GM19324 (cell line): ENCODE measurements around the gene BRSK2.

Experiments
- ATAC-seq: cut with Tn5 transposase; IDR thresholded peaks from one replicate; pipeline ENCODE4 v1.9.1; 2021; ENCODE audit warnings: mild to moderate bottlenecking, moderate library complexity; ENCODE audit not compliant: unreplicated experiment, low FRiP score

Gene BRSK2

DNA sequence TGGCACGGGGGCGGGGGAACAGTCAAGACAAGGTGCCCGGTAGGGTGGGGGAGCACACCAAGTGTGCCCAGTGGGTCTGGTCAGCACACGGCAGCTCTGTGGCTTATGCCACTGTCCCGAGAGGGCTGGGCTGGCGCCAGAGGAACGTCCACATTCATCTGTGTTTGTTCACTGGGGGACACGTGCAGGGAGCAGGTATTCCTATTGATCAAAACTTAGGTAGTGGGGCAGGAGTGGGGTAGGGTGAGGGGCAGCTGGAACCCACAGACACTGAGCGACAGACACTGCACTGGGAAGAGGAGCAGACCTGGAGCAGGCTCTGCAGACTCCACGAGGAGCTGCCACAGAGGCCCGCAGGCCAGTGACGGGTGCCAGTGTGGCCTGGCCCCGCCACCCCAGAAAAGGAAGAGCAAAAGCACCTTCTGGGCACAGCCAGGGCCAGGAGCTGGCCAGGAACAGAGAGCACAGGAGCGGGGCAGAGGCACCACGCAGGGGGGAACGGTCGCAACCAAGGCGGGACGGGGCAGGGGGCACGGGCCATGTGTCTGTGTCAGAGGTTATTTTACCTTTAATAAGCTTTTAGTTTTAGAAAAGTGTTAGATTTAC is 98.9 kb downstream of the BRSK2 start:
- no peak for ATAC-seq

DNA sequence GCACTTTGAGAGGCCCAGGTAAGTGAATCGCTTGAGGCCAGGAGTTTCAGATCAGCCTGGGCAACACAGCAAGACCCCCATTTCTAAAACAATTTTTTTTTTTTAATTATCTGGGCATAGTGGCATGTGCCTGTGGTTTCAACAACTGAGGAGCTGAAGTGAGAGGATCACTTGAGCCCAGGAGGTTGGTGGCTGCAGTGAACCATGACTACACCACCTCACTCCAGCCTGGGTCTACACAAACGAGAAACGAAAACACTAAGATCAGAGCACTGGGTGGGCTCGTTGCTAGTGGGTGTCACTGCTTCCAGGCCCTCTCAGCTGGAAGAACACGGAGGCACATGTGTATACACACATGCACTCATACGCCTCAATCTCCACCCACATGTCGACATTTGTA is 100.9 kb downstream of the BRSK2 start:
- no peak for ATAC-seq

DNA sequence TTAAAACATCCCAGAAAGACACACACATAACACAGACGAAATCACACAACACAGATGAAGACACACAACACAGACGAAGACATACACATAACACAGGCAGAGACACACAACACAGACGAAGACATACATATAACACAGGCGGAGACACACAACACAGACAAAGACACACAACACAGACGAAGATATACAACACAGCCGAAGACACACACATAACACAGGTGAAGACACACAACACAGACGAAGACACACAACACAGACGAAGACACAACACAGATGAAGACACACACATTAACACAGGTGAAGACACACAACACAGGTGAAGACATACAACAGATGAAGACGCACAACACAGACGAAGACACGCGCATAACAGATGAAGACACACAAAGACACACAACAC is 101.6 kb downstream of the BRSK2 start:
- no peak for ATAC-seq

DNA sequence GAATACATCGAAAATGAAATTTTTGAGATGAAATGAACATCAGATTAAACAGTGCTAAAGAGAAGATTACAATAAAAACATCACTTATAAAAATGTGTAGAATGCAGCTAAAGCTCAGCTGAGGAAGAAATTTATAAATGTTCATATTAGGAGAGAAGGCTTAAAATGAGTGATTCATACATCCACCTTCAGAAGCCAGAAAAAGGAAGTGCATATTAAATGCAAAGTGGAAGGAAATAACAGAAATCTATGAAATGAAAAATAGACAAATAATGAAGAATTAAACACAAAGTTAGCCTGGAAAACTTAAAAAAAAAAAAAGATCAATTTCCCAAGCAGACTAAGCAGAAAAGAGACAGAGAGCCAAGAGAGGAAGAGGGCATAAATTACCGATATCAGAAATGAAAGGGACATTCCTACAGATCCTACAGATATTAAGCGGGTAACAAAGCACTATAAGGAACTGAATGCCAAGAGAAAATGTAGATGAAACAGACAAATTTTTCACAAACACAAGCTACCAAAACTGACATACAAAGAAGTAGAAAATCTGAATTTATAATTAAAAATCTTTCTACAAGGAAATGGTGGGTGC is 104.0 kb downstream of the BRSK2 start:
- no peak for ATAC-seq

DNA sequence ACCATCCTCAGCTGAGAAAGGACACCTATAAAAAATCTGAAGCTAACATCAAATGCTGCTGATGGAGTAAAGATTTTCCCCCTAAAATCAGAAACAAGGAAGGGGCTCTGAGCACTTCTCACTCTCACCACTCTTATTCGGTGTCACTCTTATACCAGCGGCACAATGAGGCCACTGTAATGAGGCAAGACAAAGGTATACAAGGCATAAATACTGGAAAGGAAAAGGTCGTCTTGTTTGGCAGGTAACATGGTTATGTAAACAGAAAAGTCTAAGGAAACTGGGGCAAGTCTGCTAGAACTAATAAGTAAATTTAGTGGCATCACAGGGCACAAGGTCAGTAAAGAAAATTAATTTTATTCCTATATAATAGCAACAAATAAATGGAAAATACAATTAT is 104.9 kb downstream of the BRSK2 start:
- no peak for ATAC-seq

DNA sequence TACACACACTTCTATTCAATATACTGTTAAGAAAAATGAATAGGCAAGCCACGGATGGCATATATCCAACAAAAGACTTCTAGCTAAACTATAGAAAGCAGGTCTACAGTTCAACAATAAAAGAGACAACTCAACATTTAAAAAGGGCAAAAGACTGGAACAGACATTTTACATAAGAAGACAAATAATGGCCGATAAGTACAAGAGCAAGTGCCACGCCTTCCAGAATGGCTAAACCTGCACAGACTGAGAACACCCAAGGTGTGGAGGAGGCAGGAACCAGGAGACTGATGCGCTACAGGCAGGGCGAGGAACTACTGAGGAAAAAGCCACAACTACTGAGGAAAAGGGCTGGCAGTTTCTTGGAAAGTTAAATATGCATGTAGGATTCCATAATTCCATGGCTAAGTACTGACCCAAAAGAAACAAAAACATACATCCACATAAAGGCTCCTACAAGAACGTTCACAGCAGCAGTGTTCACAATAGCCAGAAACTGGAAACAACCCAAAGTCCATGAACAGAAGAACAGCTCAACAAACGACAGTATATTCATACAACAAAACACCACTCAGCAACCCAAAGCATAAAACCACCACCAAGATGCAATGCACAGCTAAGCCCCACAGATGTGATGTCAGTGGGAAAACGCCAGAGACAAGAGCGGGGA is 106.5 kb downstream of the BRSK2 start:
- ATAC-seq = no peak

DNA sequence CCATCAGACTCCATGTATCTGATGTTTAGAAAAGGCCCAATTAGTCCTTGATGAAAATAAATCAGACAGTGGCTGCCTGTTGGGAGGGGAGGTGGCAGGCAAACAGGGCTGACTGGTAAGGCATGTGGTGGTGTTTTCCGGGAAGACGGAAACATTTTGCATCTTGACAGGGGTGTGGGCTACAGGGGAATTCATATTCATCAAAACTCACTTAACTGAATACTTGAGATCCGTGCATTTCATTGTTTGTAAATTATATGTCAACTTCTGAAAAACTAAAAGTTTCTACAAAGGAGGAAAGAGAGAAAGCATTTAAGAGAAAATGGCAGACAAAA is 107.0 kb downstream of the BRSK2 start:
- ATAC-seq = no peak

DNA sequence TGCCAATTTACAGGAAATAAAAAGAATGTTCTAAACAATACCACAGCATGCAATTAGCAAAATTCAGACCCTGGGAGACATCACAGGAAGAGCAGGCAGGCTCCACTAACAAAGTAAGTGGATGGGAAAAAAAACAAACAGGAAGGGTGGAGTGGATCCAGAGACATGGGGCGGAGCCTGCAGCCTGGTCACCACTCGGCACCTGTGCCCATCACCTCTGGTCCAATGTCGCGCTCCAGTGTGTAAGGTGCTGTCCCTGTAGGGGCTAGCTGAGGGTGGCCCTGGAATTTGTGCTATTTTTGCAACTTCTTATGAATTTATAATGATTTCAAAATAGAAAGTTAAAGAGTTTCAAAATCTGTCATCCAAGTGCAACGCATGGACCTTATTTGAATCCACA is 107.9 kb downstream of the BRSK2 start:
- no peak for ATAC-seq

DNA sequence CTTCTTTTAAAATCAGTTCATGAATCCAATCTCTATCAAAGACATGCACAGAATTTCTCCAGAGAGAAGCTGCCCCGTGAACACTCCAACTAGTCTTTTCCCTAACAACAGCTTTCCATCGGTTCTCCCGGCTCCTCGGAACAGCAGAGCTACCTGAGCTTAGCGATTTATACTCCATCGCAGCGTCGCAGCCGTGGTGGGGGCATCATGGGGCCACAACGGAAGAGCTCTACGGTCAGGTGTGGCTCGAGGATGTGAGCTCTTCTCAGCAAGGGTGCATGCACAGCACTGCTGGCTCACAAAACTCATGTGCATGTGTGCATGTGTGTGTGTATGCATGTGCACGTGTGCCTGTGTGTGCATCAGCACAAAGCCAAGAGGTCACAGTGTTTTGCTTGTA is 108.5 kb downstream of the BRSK2 start:
- no peak for ATAC-seq

DNA sequence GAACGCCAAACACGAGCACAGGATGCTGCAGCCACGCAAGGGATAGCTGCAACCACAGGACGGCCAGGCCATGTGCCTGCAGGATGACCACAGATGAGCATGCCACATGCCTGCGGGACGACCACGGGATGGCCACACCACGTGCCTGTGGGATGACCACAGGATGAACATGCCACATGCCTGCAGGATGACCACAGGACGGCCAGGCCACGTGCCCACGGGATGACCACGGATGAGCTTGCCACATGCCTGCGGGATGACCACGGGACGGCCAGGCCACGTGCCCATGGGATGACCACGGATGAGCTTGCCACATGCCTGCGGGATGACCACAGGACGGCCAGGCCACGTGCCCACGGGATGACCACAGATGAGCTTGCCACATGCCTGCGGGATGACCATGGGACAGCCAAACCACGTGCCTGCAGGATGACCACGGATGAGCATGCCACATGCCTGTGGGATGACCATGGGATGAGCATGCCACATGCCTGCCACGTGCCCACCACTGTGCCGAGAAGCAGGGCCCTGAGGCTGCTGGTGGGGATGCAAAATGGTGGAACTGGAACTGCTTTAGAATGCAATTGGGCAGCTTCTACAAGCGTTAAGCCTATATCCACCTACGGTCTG is 109.6 kb downstream of the BRSK2 start:
- ATAC-seq = no peak

DNA sequence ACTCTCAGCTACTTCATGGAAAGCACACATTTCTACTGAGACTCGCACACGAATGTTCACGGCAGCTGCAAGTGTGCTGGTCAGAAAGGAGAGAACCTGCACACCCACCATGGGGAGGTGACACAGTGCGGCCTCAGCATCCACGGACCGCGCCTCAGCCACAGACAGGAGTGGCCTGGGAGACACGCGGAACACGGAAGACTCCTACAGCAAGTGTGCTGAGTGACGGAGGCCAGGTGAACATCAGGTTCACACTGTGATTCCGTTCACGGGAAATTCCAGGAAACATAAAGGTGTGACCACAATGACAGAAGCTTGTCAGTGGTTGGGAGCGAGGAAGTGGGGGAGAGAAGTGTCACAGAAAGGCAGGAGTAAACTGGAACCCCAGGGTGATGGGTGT is 110.2 kb downstream of the BRSK2 start:
- ATAC-seq = no peak

DNA sequence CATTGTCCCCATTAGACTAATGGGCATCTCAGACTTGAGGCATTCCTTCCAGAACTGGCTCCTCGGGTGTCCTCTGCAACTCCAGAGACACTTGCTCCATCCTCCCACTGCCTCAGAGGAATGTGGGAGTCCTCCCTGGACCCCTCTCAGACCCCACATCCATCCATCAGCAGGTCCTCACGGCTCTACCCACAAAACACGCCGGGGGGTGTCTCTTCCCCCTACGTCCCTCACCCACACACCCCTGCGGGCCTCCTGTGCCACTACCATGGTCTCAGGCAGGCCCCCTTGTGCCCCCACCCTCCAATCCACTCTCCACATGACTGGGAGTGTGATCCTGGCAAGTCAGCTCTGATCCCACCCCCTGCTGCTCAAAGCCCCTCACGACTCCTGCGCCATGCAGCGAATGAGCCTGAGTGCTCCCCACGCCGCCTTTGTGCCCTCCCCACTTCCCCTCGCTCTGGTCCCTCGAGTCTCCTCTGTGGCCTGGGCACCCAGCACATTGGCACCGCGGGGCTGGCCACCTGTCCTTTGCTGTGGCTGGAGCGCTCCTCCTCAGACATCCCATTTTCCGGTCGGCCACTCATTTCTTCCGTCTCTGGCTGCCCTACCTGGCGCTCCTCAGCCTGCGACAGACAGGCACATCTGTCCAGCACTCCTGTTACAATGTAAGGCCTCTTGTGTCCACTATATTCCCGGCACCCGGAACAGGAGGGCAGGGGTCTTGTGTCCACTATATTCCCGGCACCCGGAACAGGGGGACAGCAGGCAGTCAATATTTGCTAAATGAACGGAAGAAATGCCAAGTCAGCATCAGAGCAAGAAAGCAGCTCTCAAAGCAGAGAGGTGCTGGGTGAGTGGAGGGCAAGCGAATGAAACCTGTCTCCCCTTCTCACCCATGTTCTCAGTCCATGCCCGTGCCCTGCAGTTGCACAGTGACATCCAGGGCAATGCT is 111.0 kb downstream of the BRSK2 start:
- no peak for ATAC-seq

DNA sequence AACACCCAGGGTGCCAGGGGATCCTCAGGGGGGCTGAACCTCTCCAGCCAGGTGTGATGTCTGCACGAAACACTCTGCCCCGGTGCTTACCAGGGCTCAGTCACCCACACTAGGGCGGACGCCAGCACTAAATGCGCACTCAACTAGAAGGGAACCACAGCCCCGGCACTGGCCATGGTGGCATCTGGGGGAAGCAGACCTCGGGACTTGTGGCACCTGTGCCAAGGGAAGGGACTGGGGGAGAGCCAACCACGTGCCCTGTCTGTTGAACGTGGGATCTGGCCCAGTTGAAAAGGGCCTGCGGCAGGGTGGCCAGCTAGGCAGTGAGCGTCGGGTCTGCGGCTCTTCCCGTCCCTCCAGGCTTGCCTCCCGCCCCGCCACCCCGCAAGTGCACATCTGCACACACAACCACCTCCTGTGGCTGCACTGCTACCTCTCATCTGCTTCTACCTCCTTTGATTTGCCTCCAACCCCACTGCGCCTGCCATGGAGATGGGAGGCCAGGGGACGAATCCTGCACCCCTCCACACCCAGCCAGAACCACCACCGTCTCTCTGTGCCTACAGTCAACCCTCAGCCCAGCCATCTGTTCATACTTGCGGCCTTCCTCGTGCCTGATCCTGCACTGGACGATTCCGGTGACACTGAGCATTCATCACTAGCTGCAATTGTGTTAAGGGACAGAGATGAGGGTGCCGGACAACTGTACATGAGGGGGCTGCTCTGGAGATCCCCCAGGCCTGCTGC is 111.9 kb downstream of the BRSK2 start:
- ATAC-seq = no peak

DNA sequence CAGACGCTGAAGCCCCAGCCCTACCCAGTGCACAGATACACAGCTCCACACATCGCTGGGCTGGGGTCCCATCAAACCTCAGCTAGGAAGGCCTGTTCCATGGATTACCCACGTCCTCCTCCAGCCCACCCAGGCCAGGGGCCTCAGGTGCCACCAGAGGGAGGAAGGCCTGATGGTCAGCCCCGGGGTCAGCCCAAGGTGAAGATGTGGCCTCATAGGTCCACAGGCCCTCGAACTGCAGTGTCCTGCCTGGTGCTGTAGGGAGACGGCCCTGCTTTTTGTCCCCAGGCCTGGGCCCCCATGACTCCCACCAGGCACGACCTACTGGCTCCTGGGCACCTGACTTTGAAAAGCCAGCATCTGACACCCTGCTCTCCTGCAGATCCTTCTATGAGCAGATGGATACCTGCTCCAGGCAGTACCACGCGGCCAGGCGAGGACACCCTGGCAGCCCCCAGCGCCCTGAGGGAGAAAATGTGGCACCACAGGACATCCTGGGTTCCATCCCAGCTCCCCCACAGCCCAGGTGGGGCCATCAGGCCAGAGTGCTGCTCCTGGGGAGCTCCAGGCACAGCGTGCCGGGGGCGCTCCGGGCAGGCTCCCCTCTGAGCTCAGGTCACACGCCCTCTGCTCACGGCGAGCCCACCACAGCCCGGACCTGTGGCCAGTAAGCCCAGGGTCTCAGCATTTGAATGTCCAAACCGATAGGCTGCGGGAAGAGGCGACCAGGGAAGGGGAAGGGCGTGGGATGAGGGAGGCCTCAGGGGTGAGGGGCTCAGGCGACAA is 112.6 kb downstream of the BRSK2 start:
- ATAC-seq = no peak

DNA sequence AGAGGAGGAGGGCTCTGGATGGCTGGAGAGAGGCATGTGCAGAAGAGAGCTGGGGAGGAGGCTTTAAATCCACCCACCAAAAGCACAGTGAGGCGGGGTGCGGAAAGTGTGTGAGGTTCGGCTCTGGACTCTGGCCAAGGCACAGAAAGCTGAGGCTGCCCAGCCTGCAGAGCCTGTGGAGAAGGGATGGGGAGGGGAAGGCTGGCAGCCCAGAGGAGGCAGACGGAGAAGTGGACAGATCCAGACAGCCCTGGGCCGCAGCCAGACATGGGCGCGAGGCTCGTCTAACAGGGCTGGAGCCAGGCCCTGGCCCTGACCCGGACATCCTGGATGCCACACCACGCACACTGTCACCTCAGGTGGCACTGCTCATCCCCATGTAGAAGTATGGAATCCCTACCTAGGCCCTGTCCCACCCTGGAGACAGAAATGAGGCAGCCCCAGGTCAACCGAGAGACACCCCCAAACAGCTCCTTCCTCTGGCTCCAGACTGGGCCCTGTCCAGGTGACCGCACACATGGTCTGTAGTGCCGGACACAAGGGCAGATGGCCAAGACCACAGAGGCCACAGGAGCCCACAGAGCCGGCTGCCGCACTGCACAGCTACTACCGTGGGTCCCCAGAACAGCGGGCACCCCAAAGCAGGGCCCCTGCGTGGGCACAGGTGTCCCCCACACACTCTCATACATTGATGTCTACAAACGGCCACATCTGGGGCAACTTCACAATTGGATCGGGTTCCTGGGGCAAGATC is 113.4 kb downstream of the BRSK2 start:
- ATAC-seq = no peak

DNA sequence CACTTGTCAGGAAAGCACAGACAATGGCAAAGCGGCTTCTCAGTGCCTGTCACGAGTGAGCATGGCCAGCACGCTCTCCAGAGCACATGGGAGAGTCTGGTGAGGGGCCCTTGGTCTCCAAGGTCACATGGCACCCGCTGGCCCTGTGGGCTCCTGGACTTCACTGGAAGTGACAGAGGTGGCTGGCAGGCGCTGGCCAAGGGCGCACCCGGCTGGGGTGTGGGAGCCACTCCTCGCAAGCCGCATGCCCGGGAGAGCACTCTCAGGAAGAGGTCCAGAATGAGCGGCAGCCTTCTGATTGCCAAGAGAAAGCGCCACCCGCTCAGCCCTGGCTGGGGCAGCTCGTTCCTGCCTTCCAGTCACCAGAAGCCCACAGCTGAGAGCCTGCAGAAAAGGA is 114.0 kb downstream of the BRSK2 start:
- ATAC-seq = no peak

DNA sequence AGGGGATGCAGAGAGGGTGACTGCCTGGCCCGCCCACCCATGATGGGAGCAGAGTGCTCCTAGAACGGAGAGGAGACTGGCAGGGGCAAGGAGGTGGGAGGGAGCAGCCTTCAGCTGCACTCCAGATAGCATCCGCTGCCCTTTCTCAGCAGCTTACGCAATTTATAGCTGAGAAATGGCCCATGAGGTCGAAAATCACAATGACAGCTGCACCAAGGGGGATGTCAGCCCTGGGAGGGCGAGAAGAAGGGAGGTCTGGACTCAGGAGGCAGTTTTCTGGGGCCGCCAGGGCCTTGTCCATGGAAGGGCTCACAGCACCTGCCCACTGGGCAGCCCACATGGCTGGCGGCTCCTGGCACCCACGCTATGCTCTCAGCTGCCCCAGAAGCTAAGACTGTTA is 114.4 kb downstream of the BRSK2 start:
- ATAC-seq = no peak

DNA sequence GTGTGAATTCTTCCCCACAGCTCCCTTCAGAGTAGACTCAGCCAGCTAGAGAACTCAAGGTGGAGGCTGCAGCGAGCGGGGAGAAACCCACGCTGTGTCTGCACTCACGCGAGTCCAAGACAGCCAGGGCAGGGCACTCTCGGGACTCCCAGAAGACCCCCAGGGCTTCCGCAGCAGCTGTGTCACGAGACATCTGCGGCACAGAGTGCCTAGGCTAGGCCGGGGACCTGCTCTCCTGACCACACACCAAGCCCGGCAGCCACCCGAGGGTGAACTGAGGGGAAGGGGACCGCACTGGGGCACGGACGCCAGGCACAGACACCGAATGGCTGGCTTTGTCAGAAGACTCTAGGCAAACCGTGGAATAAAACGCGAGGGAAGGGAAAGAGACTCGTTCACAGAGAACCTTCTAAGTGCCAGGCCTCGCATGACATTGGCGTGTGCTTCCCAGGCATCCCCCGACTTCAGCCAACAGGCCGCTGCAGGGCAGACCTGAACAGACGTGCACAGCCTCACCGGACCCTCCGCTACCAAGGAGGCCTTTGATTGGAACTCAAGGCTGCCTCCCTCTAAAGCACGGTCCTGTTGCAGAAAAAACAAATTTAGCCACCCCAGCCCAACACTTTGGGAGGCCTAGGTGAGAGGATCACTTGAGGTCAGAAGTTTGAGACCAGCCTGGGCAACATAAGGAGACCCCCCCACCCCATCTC is 115.0 kb downstream of the BRSK2 start:
- no peak for ATAC-seq
